GM13976 (cell line): ENCODE results near the gene ADRA2B.
"Not testable (repeated sequence)": the region's sequence is repeated elsewhere in the genome, so short reads cannot be mapped to it uniquely, and the experiment has no call there.

ENCODE experiments used
- DNase-seq: peaks from one replicate; pipeline ENCODE4 v3.0.0; 2012; ENCODE audit warnings: low spot score
- CTCF ChIP-seq: IDR thresholded peaks from 2 replicates; pipeline ENCODE4 v1.5.1; 2012; ENCODE audit warnings: borderline replicate concordance, mild to moderate bottlenecking; ENCODE audit not compliant: insufficient read depth; ENCODE audit errors: extremely low read depth, missing control alignments, control extremely low read depth
- in situ Hi-C: fragments of 300-500 bp; cut with MboI; formaldehyde crosslinking; loops from one replicate; pipeline ENCODE4 v1.12.0; 2022; ENCODE audit warnings: low sequenced_read_pairs, mixed read lengths, inconsistent platforms; ENCODE audit not compliant: unreplicated experiment

ADRA2B gene

GRCh38 chr2:96063116-96063899 lies 53.1 kb downstream of the ADRA2B start:
- not testable (repeated sequence) for DNase-seq
- peak; percentile 20 for TF ChIP-seq CTCF
- in situ Hi-C loops: loop anchor here (25.0 kb wide), 1 partner anchor 1624 kb away; no protein-coding TSS in a partner anchor
